Activated T-cell treated with anti-CD3 and anti-CD28 coated beads, Interleukin-2, amount 50 U/mL, for 24 hours (primary cell): Measurements from ENCODE around the gene DSTYK.
"Not testable (repeated sequence)": the region's sequence is repeated elsewhere in the genome, so short reads cannot be mapped to it uniquely, and the experiment has no call there.

Experiments
- DNase-seq: peaks from one replicate; pipeline ENCODE4 v3.0.0-alpha.2; 2020
- H3K27ac Mint-ChIP-seq: 2 replicates; pipeline ENCODE4 v1.8.0; 2020; ENCODE audit warnings: mild to moderate bottlenecking, mixed read lengths
- H3K27me3 Mint-ChIP-seq: 2 replicates; pipeline ENCODE4 v1.8.0; 2020; ENCODE audit warnings: mixed read lengths
- H3K36me3 Mint-ChIP-seq: 2 replicates; pipeline ENCODE4 v1.8.0; 2020; ENCODE audit warnings: low read depth, mixed read lengths
- H3K4me1 Mint-ChIP-seq: 2 replicates; pipeline ENCODE4 v1.8.0; 2020; ENCODE audit warnings: low read depth, mixed read lengths
- H3K4me3 Mint-ChIP-seq: 2 replicates; pipeline ENCODE4 v1.8.0; 2020; ENCODE audit warnings: mild to moderate bottlenecking, moderate library complexity, mixed read lengths
- H3K9me3 Mint-ChIP-seq: 2 replicates; pipeline ENCODE4 v1.8.0; 2020; ENCODE audit warnings: mixed read lengths

The DSTYK gene

GRCh38 chr1:205246351-205247119 lies 35.0 kb upstream of the DSTYK start:
- Mint-ChIP-seq H3K27me3 (no peaks in the 10 kb centered on the region), H3K9me3 (no peaks in the 10 kb centered on the region), H3K36me3 (peaks cover 10% of the 10 kb centered on the region), H3K27ac (peak overlapping the region; percentile 35), H3K4me3 (no peak overlapping the region), H3K4me1 (peaks cover 18% of the 10 kb centered on the region)
- no peak for DNase-seq

- Mint-ChIP-seq H3K4me3 (no peak overlapping the region), H3K4me1 (peaks cover 20% of the 10 kb centered on the region), H3K27ac (no peak overlapping the region), H3K36me3 (peaks cover 10% of the 10 kb centered on the region), H3K27me3 (no peaks in the 10 kb centered on the region), H3K9me3 (no peaks in the 10 kb centered on the region)
- no peak for DNase-seq
Observed at GRCh38 chr1:205245096-205245495, 33.6 kb upstream of the DSTYK start.

GRCh38 chr1:205244384-205244783 lies 32.9 kb upstream of the DSTYK start:
- no peak overlapping the region for H3K27ac Mint-ChIP-seq
- no peaks in the 10 kb centered on the region for H3K27me3 Mint-ChIP-seq
- H3K36me3 Mint-ChIP-seq = peaks cover 10% of the 10 kb centered on the region
- no peak for DNase-seq
- no peak overlapping the region for H3K4me3 Mint-ChIP-seq
- no peaks in the 10 kb centered on the region for H3K9me3 Mint-ChIP-seq
- peaks cover 25% of the 10 kb centered on the region for H3K4me1 Mint-ChIP-seq

GRCh38 chr1:205243350-205244191 lies 32.1 kb upstream of the DSTYK start:
- no peak for DNase-seq
- no peak overlapping the region for H3K4me3 Mint-ChIP-seq

GRCh38 chr1:205241366-205242030 lies 30.0 kb upstream of the DSTYK start:
- Mint-ChIP-seq H3K4me1 (peaks cover 43% of the 10 kb centered on the region), H3K27ac (no peak overlapping the region), H3K4me3 (no peak overlapping the region), H3K27me3 (no peaks in the 10 kb centered on the region), H3K9me3 (no peaks in the 10 kb centered on the region), H3K36me3 (peaks cover 8% of the 10 kb centered on the region)
- peak; percentile 20 for DNase-seq

More at GRCh38 chr1:205243350-205244191, 32.1 kb upstream of the DSTYK start:
- no peak overlapping the region for H3K27ac Mint-ChIP-seq
- peaks cover 33% of the 10 kb centered on the region for H3K4me1 Mint-ChIP-seq
- H3K9me3 Mint-ChIP-seq = no peaks in the 10 kb centered on the region
- H3K36me3 Mint-ChIP-seq = peaks cover 10% of the 10 kb centered on the region
- H3K27me3 Mint-ChIP-seq = no peaks in the 10 kb centered on the region

GRCh38 chr1:205240569-205240968 lies 29.1 kb upstream of the DSTYK start:
- no peaks in the 10 kb centered on the region for H3K27me3 Mint-ChIP-seq
- H3K36me3 Mint-ChIP-seq = peaks cover 8% of the 10 kb centered on the region

GRCh38 chr1:205240118-205240517 lies 28.6 kb upstream of the DSTYK start:
- Mint-ChIP-seq H3K4me1 (peaks cover 41% of the 10 kb centered on the region), H3K4me3 (no peak overlapping the region), H3K9me3 (no peaks in the 10 kb centered on the region), H3K27ac (no peak overlapping the region), H3K27me3 (no peaks in the 10 kb centered on the region), H3K36me3 (peaks cover 8% of the 10 kb centered on the region)
- no peak for DNase-seq

More at GRCh38 chr1:205240569-205240968, 29.1 kb upstream of the DSTYK start:
- no peak overlapping the region for H3K27ac Mint-ChIP-seq
- no peak for DNase-seq
- peaks cover 41% of the 10 kb centered on the region for H3K4me1 Mint-ChIP-seq
- H3K9me3 Mint-ChIP-seq = no peaks in the 10 kb centered on the region
- no peak overlapping the region for H3K4me3 Mint-ChIP-seq

- H3K4me3 Mint-ChIP-seq = no peak overlapping the region
- H3K4me1 Mint-ChIP-seq = peaks cover 46% of the 10 kb centered on the region
- no peaks in the 10 kb centered on the region for H3K27me3 Mint-ChIP-seq
- no peaks in the 10 kb centered on the region for H3K9me3 Mint-ChIP-seq
- H3K27ac Mint-ChIP-seq = peak overlapping the region; percentile 28
- DNase-seq = no peak
- peaks cover 10% of the 10 kb centered on the region for H3K36me3 Mint-ChIP-seq
Observed at GRCh38 chr1:205239078-205239477, 27.6 kb upstream of the DSTYK start.

GRCh38 chr1:205237526-205238484 lies 26.3 kb upstream of the DSTYK start:
- H3K27ac Mint-ChIP-seq = peak overlapping the region; percentile 91
- H3K4me3 Mint-ChIP-seq = peak overlapping the region; percentile 49
- peaks cover 10% of the 10 kb centered on the region for H3K36me3 Mint-ChIP-seq

GRCh38 chr1:205236951-205237475 lies 25.5 kb upstream of the DSTYK start:
- peak overlapping the region; percentile 91 for H3K27ac Mint-ChIP-seq
- H3K36me3 Mint-ChIP-seq = peaks cover 4% of the 10 kb centered on the region
- no peaks in the 10 kb centered on the region for H3K27me3 Mint-ChIP-seq
- no peak overlapping the region for H3K4me3 Mint-ChIP-seq
- H3K9me3 Mint-ChIP-seq = no peaks in the 10 kb centered on the region
- DNase-seq = no peak
- peaks cover 63% of the 10 kb centered on the region for H3K4me1 Mint-ChIP-seq

More at GRCh38 chr1:205237526-205238484, 26.3 kb upstream of the DSTYK start:
- peak; percentile 64 for DNase-seq
- H3K4me1 Mint-ChIP-seq = peaks cover 57% of the 10 kb centered on the region
- H3K27me3 Mint-ChIP-seq = no peaks in the 10 kb centered on the region
- H3K9me3 Mint-ChIP-seq = no peaks in the 10 kb centered on the region

- Mint-ChIP-seq H3K36me3 (peaks cover 1% of the 10 kb centered on the region), H3K4me3 (no peak overlapping the region), H3K27me3 (no peaks in the 10 kb centered on the region), H3K27ac (peak overlapping the region; percentile 60), H3K4me1 (peaks cover 67% of the 10 kb centered on the region), H3K9me3 (no peaks in the 10 kb centered on the region)
- DNase-seq = no peak
Observed at GRCh38 chr1:205236526-205236925, 25.0 kb upstream of the DSTYK start.

GRCh38 chr1:205235951-205236350 lies 24.4 kb upstream of the DSTYK start:
- H3K36me3 Mint-ChIP-seq = peaks cover 1% of the 10 kb centered on the region
- no peaks in the 10 kb centered on the region for H3K9me3 Mint-ChIP-seq
- peaks cover 71% of the 10 kb centered on the region for H3K4me1 Mint-ChIP-seq
- no peak overlapping the region for H3K27ac Mint-ChIP-seq
- H3K27me3 Mint-ChIP-seq = no peaks in the 10 kb centered on the region
- no peak overlapping the region for H3K4me3 Mint-ChIP-seq
- no peak for DNase-seq

GRCh38 chr1:205233986-205234385 lies 22.5 kb upstream of the DSTYK start:
- not testable (repeated sequence) for H3K27ac Mint-ChIP-seq, H3K4me3 Mint-ChIP-seq, DNase-seq, H3K9me3 Mint-ChIP-seq, H3K27me3 Mint-ChIP-seq, H3K36me3 Mint-ChIP-seq
- H3K4me1 Mint-ChIP-seq = peaks cover 74% of the 10 kb centered on the region
